HG03025 (cell line): ENCODE measurements around the gene B2M.
"Not testable (repeated sequence)": the region's sequence is repeated elsewhere in the genome, so short reads cannot be mapped to it uniquely, and the experiment has no call there.

Source experiments
- ATAC-seq: cut with Tn5 transposase; IDR thresholded peaks from one replicate; pipeline ENCODE4 v1.9.1; 2021; ENCODE audit warnings: mild to moderate bottlenecking, moderate library complexity; ENCODE audit not compliant: unreplicated experiment, low FRiP score

Gene B2M

GRCh38 chr15:44697014-44697413, 14.3 kb upstream of the B2M start:
- ATAC-seq, result no peak

GRCh38 chr15:44698641-44699040, 12.7 kb upstream of the B2M start:
- ATAC-seq, result no peak

GRCh38 chr15:44700676-44701075, 10.6 kb upstream of the B2M start:
- not testable (repeated sequence) for ATAC-seq

GRCh38 chr15:44705986-44706385, 5.3 kb upstream of the B2M start:
- no peak for ATAC-seq

GRCh38 chr15:44706401-44706800, 4.9 kb upstream of the B2M start:
- no peak for ATAC-seq

- no peak for ATAC-seq
Measured at GRCh38 chr15:44706946-44707636, 4.2 kb upstream of the B2M start.

GRCh38 chr15:44710236-44711095, 851 bp upstream of the B2M start:
- ATAC-seq, result no peak

DNA sequence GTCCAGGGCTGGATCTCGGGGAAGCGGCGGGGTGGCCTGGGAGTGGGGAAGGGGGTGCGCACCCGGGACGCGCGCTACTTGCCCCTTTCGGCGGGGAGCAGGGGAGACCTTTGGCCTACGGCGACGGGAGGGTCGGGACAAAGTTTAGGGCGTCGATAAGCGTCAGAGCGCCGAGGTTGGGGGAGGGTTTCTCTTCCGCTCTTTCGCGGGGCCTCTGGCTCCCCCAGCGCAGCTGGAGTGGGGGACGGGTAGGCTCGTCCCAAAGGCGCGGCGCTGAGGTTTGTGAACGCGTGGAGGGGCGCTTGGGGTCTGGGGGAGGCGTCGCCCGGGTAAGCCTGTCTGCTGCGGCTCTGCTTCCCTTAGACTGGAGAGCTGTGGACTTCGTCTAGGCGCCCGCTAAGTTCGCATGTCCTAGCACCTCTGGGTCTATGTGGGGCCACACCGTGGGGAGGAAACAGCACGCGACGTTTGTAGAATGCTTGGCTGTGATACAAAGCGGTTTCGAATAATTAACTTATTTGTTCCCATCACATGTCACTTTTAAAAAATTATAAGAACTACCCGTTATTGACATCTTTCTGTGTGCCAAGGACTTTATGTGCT, 527 bp downstream of the B2M start:
- ATAC-seq, result peak; percentile 19

- no peak for ATAC-seq
Measured at GRCh38 chr15:44712346-44713005, 1.2 kb downstream of the B2M start.

- ATAC-seq, result no peak
Measured at GRCh38 chr15:44713006-44713966, 2.0 kb downstream of the B2M start.

DNA sequence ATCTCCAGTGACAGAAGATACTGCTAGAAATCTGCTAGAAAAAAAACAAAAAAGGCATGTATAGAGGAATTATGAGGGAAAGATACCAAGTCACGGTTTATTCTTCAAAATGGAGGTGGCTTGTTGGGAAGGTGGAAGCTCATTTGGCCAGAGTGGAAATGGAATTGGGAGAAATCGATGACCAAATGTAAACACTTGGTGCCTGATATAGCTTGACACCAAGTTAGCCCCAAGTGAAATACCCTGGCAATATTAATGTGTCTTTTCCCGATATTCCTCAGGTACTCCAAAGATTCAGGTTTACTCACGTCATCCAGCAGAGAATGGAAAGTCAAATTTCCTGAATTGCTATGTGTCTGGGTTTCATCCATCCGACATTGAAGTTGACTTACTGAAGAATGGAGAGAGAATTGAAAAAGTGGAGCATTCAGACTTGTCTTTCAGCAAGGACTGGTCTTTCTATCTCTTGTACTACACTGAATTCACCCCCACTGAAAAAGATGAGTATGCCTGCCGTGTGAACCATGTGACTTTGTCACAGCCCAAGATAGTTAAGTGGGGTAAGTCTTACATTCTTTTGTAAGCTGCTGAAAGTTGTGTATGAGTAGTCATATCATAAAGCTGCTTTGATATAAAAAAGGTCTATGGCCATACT, 4.0 kb downstream of the B2M start:
- no peak for ATAC-seq

GRCh38 chr15:44715797-44716334, 4.5 kb downstream of the B2M start:
- ATAC-seq, result no peak

DNA sequence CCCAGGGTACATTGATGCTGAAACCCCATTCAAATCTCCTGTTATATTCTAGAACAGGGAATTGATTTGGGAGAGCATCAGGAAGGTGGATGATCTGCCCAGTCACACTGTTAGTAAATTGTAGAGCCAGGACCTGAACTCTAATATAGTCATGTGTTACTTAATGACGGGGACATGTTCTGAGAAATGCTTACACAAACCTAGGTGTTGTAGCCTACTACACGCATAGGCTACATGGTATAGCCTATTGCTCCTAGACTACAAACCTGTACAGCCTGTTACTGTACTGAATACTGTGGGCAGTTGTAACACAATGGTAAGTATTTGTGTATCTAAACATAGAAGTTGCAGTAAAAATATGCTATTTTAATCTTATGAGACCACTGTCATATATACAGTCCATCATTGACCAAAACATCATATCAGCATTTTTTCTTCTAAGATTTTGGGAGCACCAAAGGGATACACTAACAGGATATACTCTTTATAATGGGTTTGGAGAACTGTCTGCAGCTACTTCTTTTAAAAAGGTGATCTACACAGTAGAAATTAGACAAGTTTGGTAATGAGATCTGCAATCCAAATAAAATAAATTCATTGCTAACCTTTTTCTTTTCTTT, 5.8 kb downstream of the B2M start:
- ATAC-seq, result no peak

DNA sequence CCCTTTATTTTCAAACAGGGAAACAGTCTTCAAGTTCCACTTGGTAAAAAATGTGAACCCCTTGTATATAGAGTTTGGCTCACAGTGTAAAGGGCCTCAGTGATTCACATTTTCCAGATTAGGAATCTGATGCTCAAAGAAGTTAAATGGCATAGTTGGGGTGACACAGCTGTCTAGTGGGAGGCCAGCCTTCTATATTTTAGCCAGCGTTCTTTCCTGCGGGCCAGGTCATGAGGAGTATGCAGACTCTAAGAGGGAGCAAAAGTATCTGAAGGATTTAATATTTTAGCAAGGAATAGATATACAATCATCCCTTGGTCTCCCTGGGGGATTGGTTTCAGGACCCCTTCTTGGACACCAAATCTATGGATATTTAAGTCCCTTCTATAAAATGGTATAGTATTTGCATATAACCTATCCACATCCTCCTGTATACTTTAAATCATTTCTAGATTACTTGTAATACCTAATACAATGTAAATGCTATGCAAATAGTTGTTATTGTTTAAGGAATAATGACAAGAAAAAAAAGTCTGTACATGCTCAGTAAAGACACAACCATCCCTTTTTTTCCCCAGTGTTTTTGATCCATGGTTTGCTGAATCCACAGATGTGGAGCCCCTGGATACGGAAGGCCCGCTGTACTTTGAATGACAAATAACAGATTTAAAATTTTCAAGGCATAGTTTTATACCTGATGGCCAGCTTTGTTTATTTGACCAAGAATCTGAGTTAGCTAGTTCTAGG, 7.0 kb downstream of the B2M start:
- no peak for ATAC-seq

DNA sequence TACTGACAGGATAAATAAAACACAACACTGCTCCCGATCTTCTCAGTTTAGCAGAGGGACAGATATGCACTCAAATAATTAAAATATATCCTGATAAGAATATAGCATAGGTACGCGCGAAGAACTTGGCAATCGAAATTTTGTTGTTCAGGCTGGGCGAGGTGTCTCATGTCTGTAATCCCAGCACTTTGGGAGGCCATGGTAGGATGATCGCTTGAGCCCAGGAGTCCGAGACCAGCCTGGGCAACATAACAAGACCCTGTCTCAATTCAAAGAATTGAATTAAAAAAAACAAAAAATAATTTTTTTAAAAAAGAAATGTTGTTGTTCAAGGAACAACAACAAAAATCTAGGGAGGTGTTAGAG, 7.6 kb downstream of the B2M start:
- no peak for ATAC-seq

- peak; percentile 52 for ATAC-seq
Measured at GRCh38 chr15:44719293-44719999, 8.1 kb downstream of the B2M start.

DNA sequence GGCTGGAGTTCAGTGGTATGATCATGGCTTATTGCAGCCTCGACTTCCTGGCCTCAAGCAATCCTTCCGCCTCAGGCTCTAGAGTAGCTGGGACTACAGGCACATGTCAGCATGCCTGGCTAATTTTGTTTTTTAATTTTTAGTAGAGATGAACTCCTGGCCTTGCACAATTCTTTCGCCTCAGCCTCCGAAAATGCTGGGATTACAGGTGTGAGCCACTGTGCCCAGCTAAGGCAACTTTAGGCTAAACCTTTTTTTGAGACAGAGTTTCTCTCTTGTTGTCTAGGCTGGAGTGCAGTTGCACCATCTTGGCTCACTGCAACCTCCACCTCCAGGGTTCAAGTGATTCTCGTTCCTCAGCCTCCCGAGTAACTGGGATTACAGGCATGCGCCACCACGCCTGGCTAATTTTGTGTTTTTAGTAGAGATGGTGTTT, 8.7 kb downstream of the B2M start:
- ATAC-seq, result not testable (repeated sequence)
